Ramos (cell line): ENCODE measurements around the gene RUBCN.
"Not testable (repeated sequence)": the region's sequence is repeated elsewhere in the genome, so short reads cannot be mapped to it uniquely, and the experiment has no call there.

Experiments
- in situ Hi-C: fragments of 300-500 bp; cut with MboI; formaldehyde crosslinking; loops from one replicate; pipeline ENCODE4 v1.14.3; 2022; ENCODE audit warnings: low sequenced_read_pairs; ENCODE audit not compliant: unreplicated experiment

The RUBCN gene

DNA sequence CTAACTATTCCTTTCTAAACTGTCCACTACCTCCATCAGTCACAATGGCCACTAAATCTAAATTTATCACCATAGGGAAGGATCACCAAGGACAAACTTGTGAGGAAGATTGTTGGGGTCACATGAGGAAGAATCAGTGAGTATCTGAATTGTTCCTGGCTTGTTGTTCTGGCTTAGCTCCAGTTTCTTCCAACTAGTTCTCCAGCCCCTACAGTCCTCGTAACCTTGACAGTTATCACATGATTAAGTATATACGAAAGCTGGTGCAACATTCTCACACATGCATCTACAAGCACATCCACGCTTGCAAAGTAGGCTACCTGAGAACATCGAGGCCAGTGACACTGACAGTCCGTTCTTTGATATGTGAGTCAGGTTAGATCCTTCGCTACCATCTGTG is 46.0 kb downstream of the RUBCN start:
- in situ Hi-C loops = no loop called here

DNA sequence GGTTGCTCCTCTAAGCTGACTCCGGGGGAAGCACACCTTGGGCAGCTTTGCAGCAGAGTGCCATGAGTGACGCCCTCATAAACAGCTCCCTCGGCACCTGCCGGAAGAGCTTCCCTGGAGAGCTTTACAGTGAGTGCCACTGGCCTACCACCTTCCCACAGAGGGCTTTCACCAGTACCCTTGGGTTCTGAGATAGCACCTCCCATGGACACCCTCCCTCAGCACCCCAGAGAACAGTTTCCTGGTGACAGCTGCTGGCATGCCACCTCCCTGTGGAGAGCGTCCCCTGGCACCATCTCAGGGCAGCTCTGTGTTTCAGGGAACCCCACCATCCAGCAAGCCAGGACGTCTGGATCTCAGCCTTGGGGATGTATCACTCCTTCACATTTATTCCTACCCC is 49.1 kb downstream of the RUBCN start:
- in situ Hi-C loops = no loop called here

DNA sequence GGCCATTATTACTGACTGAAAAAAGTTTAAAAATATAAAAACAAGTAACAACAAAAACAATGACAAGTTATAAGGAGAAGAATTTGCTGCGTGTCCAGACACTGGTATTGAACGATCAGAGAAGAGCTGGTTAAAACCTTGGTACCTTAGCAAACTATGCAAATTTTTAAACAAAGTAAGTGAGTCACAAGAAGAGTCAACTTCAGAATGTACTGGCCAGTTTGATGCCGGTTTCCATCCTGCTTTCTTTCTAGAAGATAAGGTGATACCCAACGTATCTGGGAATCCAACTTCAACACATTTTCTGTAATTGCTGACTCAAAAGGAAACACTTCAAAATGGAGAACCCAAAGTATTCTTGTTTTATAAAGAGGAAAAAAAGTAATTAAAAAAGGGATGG is 49.8 kb downstream of the RUBCN start:
- in situ Hi-C loops = no loop called here

DNA sequence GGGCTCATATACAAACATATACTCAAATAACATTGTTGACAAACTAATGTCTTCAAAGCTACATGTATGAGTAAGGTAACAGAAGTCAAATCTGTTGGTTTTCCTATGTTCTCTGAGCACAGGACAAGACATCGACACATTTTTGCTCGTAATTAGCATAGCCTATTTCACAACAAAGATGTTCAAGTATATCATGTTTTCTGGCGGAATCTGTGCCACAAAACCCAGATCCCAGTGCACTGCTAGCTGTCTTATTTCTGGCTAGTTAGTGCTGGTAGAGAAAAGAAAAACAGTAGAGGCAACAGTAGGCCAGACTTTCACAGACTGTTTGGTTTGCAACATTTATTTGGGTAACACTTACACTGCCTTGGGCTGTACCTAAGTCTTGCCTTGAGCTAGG is 51.2 kb downstream of the RUBCN start:
- in situ Hi-C loops = no loop called here

DNA sequence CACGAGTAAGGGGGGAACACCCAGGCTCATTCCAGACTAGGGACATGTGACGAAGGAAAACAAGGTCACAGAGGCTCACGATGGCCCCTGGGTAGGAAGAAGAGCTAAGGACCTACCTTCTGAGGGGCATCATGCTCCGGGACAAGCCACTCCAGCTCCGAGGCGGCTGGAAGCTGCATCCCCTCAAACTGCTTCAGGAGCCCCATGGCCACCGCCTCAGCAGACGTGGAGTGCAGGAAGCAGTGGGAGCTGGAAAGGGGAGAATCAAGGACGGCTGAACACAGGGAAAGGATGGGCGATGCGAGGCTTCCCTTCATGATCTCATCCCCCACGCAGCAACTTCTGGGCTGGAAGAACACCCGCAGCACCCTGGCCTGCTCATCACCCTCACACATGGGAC is 53.5 kb downstream of the RUBCN start:
- in situ Hi-C loops = no loop called here

DNA sequence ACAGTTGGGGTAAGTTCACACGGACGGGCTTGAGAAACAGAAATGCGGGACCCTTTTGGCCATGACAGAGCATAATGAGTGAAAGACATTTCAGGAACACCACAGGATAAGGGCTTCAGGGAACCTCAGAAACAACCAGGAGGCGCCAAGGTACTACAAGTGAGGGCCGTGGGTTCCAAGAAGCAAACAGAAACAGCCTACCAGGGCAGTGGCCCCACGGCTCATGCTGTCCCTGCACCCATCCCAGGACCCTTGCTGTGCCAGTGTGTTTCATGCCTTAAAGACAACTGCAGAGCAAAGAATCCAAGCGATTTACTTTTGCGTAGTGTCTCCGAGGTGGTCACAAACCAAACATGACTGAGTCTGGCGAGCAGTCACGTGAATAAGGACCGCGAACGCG is 54.0 kb downstream of the RUBCN start:
- in situ Hi-C loops = no loop called here

DNA sequence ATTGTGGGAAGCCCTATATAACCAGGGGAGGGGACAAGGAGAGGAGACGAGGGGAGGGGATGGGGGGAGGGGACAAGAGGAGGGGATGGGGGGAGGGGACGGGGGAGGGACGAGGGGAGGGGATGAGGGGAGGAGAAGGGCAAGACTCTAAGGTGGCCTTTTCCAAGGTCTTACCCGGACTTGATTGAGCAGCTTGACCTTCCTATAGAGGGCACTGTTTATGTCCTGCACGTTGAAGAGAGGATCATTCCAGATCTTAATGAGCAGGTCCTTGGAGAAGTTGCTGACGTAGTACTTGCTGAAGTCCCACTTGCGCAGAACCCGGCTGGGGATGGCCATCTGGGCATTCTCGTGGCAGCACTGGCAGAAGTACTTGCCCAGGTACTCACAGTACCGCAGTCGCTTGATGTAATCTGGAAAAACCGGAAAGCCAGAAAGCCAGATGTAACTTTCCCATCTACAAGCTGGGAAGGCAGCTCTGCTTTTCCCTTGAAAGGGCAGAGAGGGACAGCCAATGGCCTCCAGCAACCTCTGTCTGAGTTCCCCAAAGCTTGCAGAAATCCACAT is 55.7 kb downstream of the RUBCN start:
- in situ Hi-C loops = no loop called here

DNA sequence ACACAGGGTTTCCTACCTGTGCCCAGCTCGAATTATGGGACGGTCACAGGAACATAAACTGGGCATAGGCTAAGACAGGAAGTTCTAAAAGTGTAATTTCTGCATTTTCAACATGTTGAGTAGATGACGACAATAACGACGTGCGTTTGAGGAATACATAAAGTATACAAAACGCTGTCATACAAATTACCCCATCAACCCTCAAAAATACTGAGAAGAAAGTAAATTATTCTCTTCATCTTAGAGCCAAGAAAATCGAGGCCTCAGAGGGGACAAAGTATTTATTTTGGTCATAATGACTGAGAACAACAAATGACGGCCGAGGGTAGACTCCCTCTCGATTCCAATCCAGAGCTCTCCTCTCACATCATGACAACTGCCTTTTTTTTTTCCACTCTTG is 60.8 kb downstream of the RUBCN start:
- in situ Hi-C loops = no loop called here

DNA sequence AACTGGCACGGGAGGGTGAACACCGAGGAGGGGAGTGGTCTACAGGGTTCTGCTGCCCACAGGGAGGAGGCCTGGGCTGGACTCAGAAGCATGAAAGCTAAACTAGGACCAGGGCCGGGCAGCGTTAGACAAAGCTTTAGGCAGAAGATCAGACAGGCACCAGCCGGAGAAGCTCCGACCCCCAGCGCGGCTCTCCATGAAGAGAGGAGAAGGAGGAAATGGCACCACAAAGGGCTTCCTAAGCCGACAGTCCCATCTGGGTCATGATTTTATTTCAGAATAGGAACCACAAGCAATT is 61.2 kb downstream of the RUBCN start:
- in situ Hi-C loops = no loop called here

DNA sequence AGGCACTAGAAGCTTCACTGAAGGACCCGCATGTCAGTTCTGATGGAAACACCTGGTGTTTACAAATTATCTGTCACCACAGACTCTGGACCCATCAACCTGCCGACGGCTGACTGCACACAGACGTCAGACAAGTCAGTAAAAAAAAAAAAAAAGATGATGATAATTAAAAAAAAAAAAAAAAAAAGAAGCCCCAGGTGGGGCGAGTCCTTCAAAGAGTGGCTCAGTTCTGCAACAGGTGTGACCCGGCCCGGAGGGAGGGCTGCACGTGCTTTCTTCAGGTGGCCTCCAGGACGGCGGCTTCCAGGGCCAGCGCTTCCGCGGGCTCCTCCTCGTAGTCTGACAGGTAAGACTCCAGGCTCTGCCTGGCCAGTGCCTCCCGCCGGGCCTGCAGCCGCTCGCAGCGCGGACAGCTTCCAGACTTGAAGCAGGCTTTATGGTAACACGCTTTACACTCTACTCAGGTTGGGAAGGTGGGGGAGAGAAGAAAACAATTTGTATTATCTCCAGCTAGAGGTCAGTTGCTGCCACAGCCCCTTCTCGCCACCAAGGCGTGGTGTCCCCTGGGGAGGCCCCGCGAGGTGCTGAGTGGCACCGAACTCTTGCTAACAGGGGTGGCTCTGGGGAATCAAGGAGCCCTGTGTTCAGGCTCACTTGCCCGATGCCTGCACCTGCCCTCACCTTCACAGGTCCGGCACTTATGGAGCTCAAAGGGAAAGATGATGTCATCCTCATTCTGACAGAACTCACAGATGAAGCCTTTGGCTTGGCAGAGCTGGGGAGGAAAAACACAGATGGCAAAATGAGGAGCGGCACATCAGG is 61.8 kb downstream of the RUBCN start:
- in situ Hi-C loops = no loop called here

DNA sequence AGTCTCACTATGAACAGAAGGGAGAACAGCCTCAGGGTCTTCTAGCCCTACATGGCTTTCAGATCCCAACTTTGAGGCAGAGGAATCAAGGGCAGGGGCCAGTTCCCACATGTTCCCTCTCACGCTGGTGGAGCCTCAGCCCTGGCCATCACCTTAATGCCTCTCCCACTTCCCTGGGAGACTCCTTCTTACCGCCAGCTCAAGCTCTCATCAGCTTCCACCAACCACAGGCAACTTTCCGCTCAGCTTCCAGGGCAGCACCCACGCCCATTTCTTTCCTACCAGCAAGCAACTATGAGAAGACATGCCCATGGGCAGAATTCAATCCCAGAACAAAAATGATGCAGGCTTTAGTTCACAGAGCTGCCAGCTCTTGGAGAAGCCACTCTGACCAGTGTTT is 63.5 kb downstream of the RUBCN start:
- in situ Hi-C loops = no loop called here

DNA sequence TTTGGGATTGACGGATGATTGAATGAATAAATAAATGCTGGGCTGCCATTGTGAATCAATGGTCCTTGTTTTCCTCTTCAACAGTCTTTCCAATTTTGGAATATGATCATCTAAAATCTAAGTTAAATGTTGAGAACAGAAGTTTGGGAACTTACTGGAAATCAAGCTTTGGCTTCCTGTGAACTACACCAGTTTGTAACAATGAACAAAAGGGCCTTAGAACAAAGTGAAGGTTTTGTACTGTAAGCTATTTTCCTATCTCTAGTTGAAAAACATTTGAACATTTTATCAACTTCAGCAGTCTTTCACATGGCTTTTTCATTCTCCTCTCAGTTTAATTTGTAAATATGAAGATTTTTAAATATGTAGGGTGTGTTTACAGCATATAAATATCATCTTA is 66.3 kb downstream of the RUBCN start:
- in situ Hi-C loops = no loop called here

DNA sequence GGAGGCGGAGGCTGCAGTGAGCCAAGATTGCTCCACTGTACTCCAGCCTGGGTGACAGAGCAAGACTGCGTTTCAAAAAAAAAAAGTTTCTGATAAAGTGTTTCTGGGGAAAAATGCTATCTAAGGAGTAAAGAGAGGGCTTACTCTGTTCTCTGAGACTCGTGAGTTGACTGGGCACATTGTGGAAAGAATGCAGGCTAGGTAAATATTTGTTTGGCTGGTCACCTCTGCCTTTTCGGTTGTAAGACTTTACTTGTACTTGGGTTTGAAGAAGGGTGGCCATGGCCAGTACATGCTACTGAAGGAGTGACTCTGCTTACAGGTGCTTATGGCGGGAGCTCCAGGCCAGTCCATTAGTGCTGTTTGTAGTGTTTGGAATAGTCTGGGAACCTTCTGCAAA is 68.7 kb downstream of the RUBCN start:
- in situ Hi-C loops = no loop called here

DNA sequence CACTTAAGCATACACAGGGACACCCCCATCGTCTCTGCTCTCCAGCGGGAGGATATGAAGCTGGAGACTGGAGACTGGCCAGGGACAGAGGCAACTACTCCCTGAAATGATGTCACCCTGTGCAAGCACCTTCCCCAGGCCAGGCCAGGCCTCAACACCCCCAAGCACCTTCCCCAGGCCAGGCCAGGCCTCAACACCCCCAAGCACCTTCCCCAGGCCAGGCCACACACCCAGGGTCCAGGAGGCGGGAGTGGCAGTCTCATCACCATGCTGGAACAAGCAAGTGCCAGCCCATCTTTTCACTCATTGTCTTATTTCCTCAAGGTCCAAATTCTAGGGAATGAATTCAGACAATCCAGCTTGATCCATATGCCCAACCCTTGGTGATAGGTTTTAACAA is 69.4 kb downstream of the RUBCN start:
- in situ Hi-C loops = not testable (repeated sequence)

DNA sequence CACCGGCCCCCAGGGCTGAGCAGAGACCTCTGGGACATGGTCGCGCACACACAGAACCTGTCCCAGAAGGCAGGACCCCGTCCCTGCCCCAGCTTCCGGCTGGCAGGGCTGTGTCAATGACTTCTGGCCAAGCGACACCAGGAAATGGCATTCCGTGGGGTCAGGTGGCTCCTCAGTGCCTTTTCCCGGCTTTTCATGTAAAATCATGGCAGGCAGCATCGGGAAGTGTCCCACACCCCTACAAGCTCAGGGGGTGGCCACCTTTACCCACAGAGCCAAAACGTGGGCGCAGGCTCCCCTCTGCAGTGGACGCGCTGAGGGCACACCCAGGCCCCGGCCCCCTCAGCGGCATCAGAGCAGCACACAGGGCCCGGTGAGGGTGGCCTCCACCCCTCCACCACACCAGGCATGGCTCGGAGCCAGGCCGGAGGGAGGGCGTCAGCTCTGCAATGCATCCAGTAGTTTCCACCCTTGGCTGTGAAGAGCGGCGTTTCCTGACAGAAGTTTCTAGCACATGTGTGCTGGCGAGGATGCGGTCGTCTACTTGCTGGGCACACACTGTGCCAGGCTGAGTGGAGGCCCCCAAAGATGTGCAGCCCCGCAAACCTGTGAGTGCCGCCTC is 70.4 kb downstream of the RUBCN start:
- in situ Hi-C loops = not testable (repeated sequence)

DNA sequence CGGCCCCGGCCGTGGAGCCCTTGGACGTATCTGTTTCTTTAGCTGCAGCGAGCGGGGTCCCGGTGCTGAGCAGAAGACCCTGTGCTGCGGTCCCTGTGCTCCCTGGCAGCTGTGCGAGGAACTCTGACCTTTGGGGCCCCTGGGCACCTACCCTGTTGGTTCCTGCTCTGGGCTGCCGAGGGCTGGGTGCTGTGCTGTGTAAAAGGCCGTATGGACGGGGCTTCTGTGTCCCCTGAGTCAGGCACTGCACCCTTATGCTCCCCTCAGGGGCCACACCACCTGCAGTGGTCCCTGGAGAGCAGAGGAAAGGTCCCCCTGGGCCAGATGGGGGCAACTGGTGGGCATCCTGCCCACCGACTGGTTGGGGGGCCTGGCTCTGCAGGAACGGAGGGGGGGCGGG is 71.2 kb downstream of the RUBCN start:
- in situ Hi-C loops = not testable (repeated sequence)

DNA sequence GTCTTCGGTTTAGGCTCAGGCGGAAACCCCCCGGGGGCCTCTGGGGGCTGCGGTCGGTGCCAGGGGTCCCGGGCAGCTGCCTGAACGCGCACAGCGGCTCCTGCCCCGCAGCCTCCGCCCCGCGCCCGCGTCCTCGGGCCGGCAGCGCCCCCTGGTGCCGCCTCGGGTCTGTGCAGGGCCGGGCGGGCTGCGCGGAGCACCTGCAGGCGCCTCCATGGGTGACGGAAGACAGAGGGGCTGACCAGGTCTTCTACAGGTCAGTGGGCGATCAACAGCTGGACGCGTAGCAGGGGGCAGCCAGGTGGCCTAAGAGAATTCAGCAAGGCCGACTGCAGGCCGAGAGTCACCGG is 71.6 kb downstream of the RUBCN start:
- in situ Hi-C loops = not testable (repeated sequence)

DNA sequence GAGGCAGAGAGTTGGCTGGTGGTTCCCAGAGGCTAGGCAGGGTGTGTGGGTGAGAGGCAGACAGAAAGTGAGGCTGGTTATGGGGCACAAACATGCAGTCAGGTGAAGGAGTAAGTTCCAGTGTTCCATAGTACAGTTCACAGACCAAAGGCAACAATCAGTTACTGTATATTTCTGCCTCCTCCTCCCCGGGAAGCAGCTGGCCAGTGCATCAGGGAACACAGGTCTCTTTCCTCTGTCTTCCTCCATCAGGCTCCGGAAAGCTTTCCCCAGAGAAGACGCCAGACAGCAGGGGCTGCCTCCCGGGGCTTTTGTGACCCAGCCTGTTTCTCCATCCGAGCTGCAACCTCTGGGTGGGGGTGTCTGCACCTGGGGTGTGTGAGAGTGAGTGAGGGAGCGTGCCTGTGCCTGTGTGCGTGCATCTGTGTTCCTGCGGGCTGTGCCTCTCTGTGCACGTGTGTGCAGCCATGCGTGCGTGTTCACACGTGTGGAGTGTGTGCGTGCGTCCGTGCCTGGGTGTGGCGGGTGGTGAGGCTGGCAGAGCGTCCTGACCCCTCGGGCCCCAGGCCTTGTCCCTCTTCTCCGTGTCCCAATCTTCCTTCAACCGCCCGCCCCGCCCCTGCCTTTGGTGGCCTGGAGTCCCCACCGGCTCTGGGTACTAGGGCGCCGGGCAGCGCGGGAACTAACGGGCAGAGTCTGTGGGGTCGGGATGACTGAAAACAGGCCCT is 72.1 kb downstream of the RUBCN start:
- in situ Hi-C loops = not testable (repeated sequence)

DNA sequence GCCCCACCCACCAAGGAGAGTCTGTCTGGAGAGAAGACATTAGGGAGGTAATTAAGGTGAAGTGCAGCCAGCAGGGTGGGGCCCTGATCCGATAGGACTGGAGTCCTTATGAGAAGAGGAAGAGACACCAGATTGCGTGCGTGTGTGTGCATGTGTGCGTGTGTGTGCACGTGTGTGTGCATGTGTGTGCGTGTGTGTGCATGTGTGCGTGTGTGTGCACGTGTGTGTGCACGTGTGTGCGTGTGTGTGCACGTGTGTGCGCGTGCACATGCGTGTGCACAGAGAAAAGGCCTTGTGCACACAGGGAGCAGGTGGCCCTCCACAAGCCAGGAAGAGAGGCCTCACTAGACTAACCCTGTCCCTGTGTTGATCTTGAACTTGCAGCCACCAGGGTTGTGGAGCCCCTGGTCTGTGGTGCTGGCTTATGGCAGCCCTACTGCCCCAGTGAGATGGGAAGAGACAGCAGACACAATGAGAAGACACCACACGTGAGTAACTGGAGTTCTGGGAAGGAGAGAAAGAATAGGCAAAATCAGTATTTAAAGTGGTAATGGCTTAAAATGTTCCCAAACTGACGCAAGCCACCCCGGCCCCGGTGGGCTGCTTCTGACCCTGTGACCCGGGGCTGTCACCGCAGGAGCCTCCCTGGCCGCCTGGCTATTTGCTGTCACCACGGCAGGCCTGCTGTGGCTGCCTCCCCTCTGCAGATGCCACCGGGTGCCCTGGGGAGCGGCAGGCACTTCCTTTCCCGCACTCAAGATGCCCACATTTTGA is 73.2 kb downstream of the RUBCN start:
- in situ Hi-C loops = not testable (repeated sequence)

DNA sequence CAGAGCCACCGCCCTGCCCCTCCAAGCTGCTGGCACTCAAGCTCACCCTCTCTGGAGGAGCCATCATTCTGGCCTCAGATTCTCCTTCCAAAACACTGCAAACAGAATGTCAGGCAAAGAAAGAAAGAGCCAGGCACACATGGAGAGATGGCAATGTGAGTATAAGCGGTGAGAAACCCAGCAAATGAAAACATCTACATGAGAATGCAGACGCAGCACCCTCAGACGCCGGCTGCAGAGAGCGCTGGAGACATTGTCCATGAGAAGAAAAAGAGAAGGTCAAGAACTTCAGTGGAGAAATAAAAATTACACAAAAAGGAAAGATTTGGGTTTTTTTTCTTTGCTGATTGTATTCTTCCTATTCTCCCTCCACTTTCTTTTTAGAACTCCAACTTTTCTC is 74.4 kb downstream of the RUBCN start:
- in situ Hi-C loops = not testable (repeated sequence)

DNA sequence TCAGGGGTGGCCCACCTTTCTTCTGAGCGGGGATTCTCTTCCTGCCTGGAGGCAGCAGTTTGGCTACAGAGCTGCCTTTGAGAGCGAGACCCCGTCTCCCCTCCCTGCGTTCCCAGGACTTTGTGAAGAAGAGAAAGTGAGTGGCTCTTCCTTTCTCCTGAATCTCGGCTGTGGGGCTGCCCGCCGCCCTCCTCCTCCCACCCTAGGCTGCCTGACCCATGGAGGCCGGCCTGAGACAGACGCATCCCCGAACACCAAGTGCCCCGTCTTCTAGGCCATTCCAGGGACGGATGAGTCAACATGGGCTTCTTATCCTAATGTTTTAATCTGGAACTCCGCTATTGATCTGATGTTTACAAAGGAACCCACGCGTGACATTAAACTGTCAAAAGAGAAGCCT is 74.8 kb downstream of the RUBCN start:
- in situ Hi-C loops = not testable (repeated sequence)
